GM12873 (cell line): ENCODE results near the gene ASPHD2.

Experiments used
- CTCF ChIP-seq: IDR thresholded peaks from 2 replicates; pipeline ENCODE4 v1.5.1; 2012; ENCODE audit warnings: low read depth, mild to moderate bottlenecking, moderate library complexity, low read length, control low read depth; ENCODE audit not compliant: insufficient read depth; ENCODE audit errors: missing control alignments

ASPHD2 gene

GRCh38 chr22:26404851-26405421 lies 24.1 kb upstream of the ASPHD2 start:
- TF ChIP-seq CTCF: no peak

GRCh38 chr22:26406118-26406517 lies 22.9 kb upstream of the ASPHD2 start:
- no peak for TF ChIP-seq CTCF

GRCh38 chr22:26409719-26410335 lies 19.2 kb upstream of the ASPHD2 start:
- TF ChIP-seq CTCF: no peak

- TF ChIP-seq CTCF: no peak
Measured at GRCh38 chr22:26410386-26410785, 18.7 kb upstream of the ASPHD2 start.

- no peak for TF ChIP-seq CTCF
Measured at GRCh38 chr22:26414347-26414746, 14.7 kb upstream of the ASPHD2 start.

GRCh38 chr22:26416256-26416655 lies 12.8 kb upstream of the ASPHD2 start:
- TF ChIP-seq CTCF: no peak

GRCh38 chr22:26416670-26417276 lies 12.3 kb upstream of the ASPHD2 start:
- no peak for TF ChIP-seq CTCF
